Measurements from ENCODE around the gene GAS7. TPM values are rescaled to one million over a fixed set of nuclear protein-coding genes. Genes with fewer than 3 reads are reported as not detected.
"Not testable (repeated sequence)": the region's sequence is repeated elsewhere in the genome, so short reads cannot be mapped to it uniquely, and the experiment has no call there.

GAS7 gene
- total RNA-seq, 2 donors from 2014 or later, result 0.35 to 2.9 TPM

GRCh38 chr17:10114931-10115535 is 83.4 kb downstream of the GAS7 start:
- ATAC-seq, result peak; percentile 79 to 84
- DNase-seq (ENCODE audit: low spot score in 2 of 2), result peak in 1 of 2 donors; percentile 65
- H3K27ac Mint-ChIP-seq, result no peak overlapping the region
- no peaks in the 10 kb centered on the region for H3K36me3 Mint-ChIP-seq
- H3K9me3 Mint-ChIP-seq, result peaks cover 0 to 3% of the 10 kb centered on the region in 2 donors

- peaks cover 0 to 4% of the 10 kb centered on the region in 2 donors for H3K9me3 Mint-ChIP-seq
- no peak overlapping the region for H3K27ac Mint-ChIP-seq
- no peak for DNase-seq (ENCODE audit: low spot score in 2 of 2)
- H3K36me3 Mint-ChIP-seq, result no peaks in the 10 kb centered on the region
- no peak for ATAC-seq
Observed at GRCh38 chr17:10112962-10113361, 85.4 kb downstream of the GAS7 start.

GRCh38 chr17:10111907-10112452 is 86.4 kb downstream of the GAS7 start:
- H3K9me3 Mint-ChIP-seq, result peaks cover 0 to 4% of the 10 kb centered on the region in 2 donors
- H3K36me3 Mint-ChIP-seq, result no peaks in the 10 kb centered on the region
- DNase-seq (ENCODE audit: low spot score in 2 of 2) (no peak), ATAC-seq (no peak)
- H3K27ac Mint-ChIP-seq, result no peak overlapping the region

- no peak for ATAC-seq
- H3K9me3 Mint-ChIP-seq, result peaks cover 7% of the 10 kb centered on the region in 2 donors
- H3K36me3 Mint-ChIP-seq, result no peaks in the 10 kb centered on the region
- no peak for DNase-seq (ENCODE audit: low spot score in 2 of 2)
- no peak overlapping the region for H3K27ac Mint-ChIP-seq
Observed at GRCh38 chr17:10109146-10109545, 89.3 kb downstream of the GAS7 start.

- Mint-ChIP-seq H3K9me3 (peaks cover 7 to 8% of the 10 kb centered on the region in 2 donors), H3K27ac (peak overlapping the region in 1 of 2 donors; percentile 32), H3K36me3 (no peaks in the 10 kb centered on the region)
- ATAC-seq (no peak), DNase-seq (ENCODE audit: low spot score in 2 of 2) (no peak)
Observed at GRCh38 chr17:10107316-10108165, 90.9 kb downstream of the GAS7 start.

GRCh38 chr17:10106067-10106466 is 92.3 kb downstream of the GAS7 start:
- Mint-ChIP-seq H3K36me3 (no peaks in the 10 kb centered on the region), H3K27ac (no peak overlapping the region), H3K9me3 (peaks cover 7 to 8% of the 10 kb centered on the region in 2 donors)
- no peak for DNase-seq (ENCODE audit: low spot score in 2 of 2)
- ATAC-seq, result no peak

GRCh38 chr17:10105513-10106001 is 92.8 kb downstream of the GAS7 start:
- no peak for DNase-seq (ENCODE audit: low spot score in 2 of 2)
- Mint-ChIP-seq H3K36me3 (no peaks in the 10 kb centered on the region), H3K9me3 (peaks cover 7 to 8% of the 10 kb centered on the region in 2 donors), H3K27ac (no peak overlapping the region)
- no peak for ATAC-seq

GRCh38 chr17:10103712-10104111 is 94.7 kb downstream of the GAS7 start:
- H3K36me3 Mint-ChIP-seq, result no peaks in the 10 kb centered on the region
- ATAC-seq, result no peak
- H3K27ac Mint-ChIP-seq, result no peak overlapping the region

GRCh38 chr17:10102817-10103216 is 95.6 kb downstream of the GAS7 start:
- Mint-ChIP-seq H3K36me3 (no peaks in the 10 kb centered on the region), H3K9me3 (peaks cover 3 to 8% of the 10 kb centered on the region in 2 donors), H3K27ac (no peak overlapping the region)
- ATAC-seq, result no peak
- no peak for DNase-seq (ENCODE audit: low spot score in 2 of 2)

More at GRCh38 chr17:10103712-10104111, 94.7 kb downstream of the GAS7 start:
- no peak for DNase-seq (ENCODE audit: low spot score in 2 of 2)
- peaks cover 3 to 8% of the 10 kb centered on the region in 2 donors for H3K9me3 Mint-ChIP-seq

GRCh38 chr17:10099051-10099571 is 99.3 kb downstream of the GAS7 start:
- no peak overlapping the region for H3K27ac Mint-ChIP-seq
- H3K9me3 Mint-ChIP-seq, result peaks cover 0 to under 1% of the 10 kb centered on the region in 2 donors

GRCh38 chr17:10096596-10096995 is 101.8 kb downstream of the GAS7 start:
- Mint-ChIP-seq H3K9me3 (peaks cover 4 to 5% of the 10 kb centered on the region in 2 donors), H3K36me3 (peaks cover 0 to 5% of the 10 kb centered on the region in 2 donors), H3K27ac (no peak overlapping the region)
- ATAC-seq (no peak), DNase-seq (ENCODE audit: low spot score in 2 of 2) (no peak)

More at GRCh38 chr17:10099051-10099571, 99.3 kb downstream of the GAS7 start:
- DNase-seq (ENCODE audit: low spot score in 2 of 2), result no peak
- no peak for ATAC-seq
- H3K36me3 Mint-ChIP-seq, result no peaks in the 10 kb centered on the region

GRCh38 chr17:10095295-10095694 is 103.1 kb downstream of the GAS7 start:
- not testable (repeated sequence) for ATAC-seq; H3K9me3 Mint-ChIP-seq; DNase-seq (ENCODE audit: low spot score in 2 of 2); H3K36me3 Mint-ChIP-seq; H3K27ac Mint-ChIP-seq

- Mint-ChIP-seq H3K9me3 (peaks cover 4 to 5% of the 10 kb centered on the region in 2 donors), H3K36me3 (peaks cover 0 to 5% of the 10 kb centered on the region in 2 donors), H3K27ac (no peak overlapping the region)
- no peak for DNase-seq (ENCODE audit: low spot score in 2 of 2)
- ATAC-seq, result no peak
Observed at GRCh38 chr17:10094797-10095196, 103.6 kb downstream of the GAS7 start.

- peaks cover 0 to 5% of the 10 kb centered on the region in 2 donors for H3K36me3 Mint-ChIP-seq
- H3K9me3 Mint-ChIP-seq, result peaks cover 4 to 5% of the 10 kb centered on the region in 2 donors
- DNase-seq (ENCODE audit: low spot score in 2 of 2) (no peak), ATAC-seq (no peak)
- no peak overlapping the region for H3K27ac Mint-ChIP-seq
Observed at GRCh38 chr17:10092595-10092994, 105.8 kb downstream of the GAS7 start.

GRCh38 chr17:10091046-10091445 is 107.4 kb downstream of the GAS7 start:
- peaks cover 4 to 5% of the 10 kb centered on the region in 2 donors for H3K9me3 Mint-ChIP-seq
- no peak for ATAC-seq
- H3K36me3 Mint-ChIP-seq, result peaks cover 0 to 5% of the 10 kb centered on the region in 2 donors
- no peak for DNase-seq (ENCODE audit: low spot score in 2 of 2)
- no peak overlapping the region for H3K27ac Mint-ChIP-seq

GRCh38 chr17:10089196-10089804 is 109.1 kb downstream of the GAS7 start:
- DNase-seq (ENCODE audit: low spot score in 2 of 2) (no peak), ATAC-seq (no peak)
- Mint-ChIP-seq H3K27ac (no peak overlapping the region), H3K9me3 (peaks cover 4 to 5% of the 10 kb centered on the region in 2 donors), H3K36me3 (peaks cover 0 to 5% of the 10 kb centered on the region in 2 donors)

Measured in activated naive CD4-positive, alpha-beta T cell treated with anti-CD3 and anti-CD28 coated beads, Interleukin-2, amount 50 U/mL, for 72 hours (primary cell).